Cardiac muscle cell (in vitro differentiated cells and primary cell): ENCODE results near the gene TTLL6. TPM values are rescaled to one million over a fixed set of nuclear protein-coding genes. Genes with fewer than 3 reads are reported as not detected.

Experiments used
- DNase-seq, 2 donors: peaks; one replicate each; pipeline versions ENCODE4 v3.0.0 to v3.0.0-alpha.2; 2010 to 2017; ENCODE audit warnings: low read depth in 1 of 2, low spot score in 1 of 2
- H3K27ac ChIP-seq: fragments of 200-600 bp; sonication (generic); 2 replicates; pipeline ENCODE4 v1.5.1; 2016
- H3K27me3 ChIP-seq: fragments of 200-600 bp; sonication (generic); 2 replicates; pipeline ENCODE4 v1.6.0; 2016; ENCODE audit warnings: control low read depth
- H3K36me3 ChIP-seq: fragments of 200-600 bp; sonication (generic); 2 replicates; pipeline ENCODE4 v1.5.1; 2016; ENCODE audit warnings: control low read depth
- H3K4me1 ChIP-seq: fragments of 200-600 bp; sonication (generic); 2 replicates; pipeline ENCODE4 v1.8.1; 2017; ENCODE audit warnings: low read depth, mild to moderate bottlenecking, mixed run types
- H3K4me3 ChIP-seq: fragments of 200-600 bp; sonication (generic); 2 replicates; pipeline ENCODE4 v1.5.1; 2016; ENCODE audit warnings: mild to moderate bottlenecking
- H3K9me3 ChIP-seq: fragments of 200-600 bp; sonication (generic); 2 replicates; pipeline ENCODE4 v1.5.1; 2017; ENCODE audit warnings: low read depth, mild to moderate bottlenecking, control low read depth
- polyA plus RNA-seq: library from polyadenylated mRNA; unstranded; fragments of >200 nt; fragmentation: Nextera tagmentation; extraction: Ambion mirVana; gene quantifications from 2 replicates; pipeline ENCODE4 v1.2.1, GENCODE V29; 2016
- total RNA-seq: library from RNA; depleted of rRNA; stranded (reverse); fragments of >200 nt; gene quantifications from 2 replicates; pipeline ENCODE4 v1.2.3, GENCODE V29; 2016
- TF ChIP-seq, protein P1 (sequence below): IDR thresholded peaks from 2 replicates; pipeline ENCODE4 v1.5.1; 2012; ENCODE audit warnings: low read depth, mild to moderate bottlenecking, low read length

Gene TTLL6
- total and polyA plus RNA-seq, 2 experiments from 2014 or later = 0.03 TPM; not detected in 1

- no peak for DNase-seq
- H3K9me3 ChIP-seq = no peaks in the 10 kb centered on the region
- no peak overlapping the region for H3K27ac ChIP-seq
- no peaks in the 10 kb centered on the region for H3K36me3 ChIP-seq
- TF ChIP-seq, protein P1, sequence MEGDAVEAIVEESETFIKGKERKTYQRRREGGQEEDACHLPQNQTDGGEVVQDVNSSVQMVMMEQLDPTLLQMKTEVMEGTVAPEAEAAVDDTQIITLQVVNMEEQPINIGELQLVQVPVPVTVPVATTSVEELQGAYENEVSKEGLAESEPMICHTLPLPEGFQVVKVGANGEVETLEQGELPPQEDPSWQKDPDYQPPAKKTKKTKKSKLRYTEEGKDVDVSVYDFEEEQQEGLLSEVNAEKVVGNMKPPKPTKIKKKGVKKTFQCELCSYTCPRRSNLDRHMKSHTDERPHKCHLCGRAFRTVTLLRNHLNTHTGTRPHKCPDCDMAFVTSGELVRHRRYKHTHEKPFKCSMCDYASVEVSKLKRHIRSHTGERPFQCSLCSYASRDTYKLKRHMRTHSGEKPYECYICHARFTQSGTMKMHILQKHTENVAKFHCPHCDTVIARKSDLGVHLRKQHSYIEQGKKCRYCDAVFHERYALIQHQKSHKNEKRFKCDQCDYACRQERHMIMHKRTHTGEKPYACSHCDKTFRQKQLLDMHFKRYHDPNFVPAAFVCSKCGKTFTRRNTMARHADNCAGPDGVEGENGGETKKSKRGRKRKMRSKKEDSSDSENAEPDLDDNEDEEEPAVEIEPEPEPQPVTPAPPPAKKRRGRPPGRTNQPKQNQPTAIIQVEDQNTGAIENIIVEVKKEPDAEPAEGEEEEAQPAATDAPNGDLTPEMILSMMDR = no peak
- no peak overlapping the region for H3K4me3 ChIP-seq
- no peaks in the 10 kb centered on the region for H3K4me1 ChIP-seq
- H3K27me3 ChIP-seq = peaks cover 67% of the 10 kb centered on the region
These were observed 24.8 kb downstream of the TTLL6 start for GRCh38 chr17:48792033-48792798.

DNA sequence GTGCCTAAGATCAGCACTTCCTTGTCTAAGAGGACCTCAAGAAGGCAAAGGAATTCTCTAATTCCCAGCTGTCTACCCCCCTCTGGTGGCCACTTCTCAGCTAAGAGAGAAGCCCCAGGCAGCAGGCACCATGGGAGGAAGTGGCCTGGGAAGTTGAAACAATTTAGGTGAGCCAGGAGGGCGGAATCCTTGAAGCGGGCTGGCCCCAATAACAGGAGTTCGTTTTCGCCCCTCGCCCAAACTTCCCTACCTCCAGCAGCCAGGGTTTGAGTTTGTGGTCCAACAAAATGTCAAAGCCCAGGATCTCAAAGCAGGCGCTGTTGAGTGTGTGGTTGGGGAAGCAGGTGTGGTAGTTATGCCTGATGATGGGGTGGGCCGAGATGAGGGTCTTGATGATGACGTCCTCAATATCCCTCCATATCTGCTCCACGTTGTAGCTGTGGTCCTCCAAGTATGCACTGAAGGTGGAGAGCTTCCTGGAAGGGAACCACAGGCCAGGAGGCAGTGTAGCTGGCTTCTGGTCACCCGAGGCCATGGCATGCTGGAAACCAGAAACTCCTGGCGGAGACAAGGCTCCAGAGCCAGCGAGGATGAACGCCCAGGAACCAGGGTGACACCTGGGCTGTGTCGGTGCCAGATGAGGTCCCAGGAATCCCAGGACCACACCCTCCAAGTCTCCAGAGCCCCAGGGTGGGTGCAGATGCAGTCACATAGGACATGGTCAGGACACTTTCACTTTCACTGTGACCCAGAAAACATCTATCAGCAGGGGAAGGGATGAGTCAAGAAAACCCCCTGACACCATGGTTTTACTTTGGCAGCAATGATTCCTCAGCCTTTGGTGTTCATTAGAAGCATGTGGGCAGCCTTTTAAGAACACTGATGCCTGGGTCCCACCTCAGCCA, 25.6 kb downstream of the TTLL6 start:
- no peaks in the 10 kb centered on the region for H3K36me3 ChIP-seq
- peak; percentile 87 to 88 for DNase-seq
- no peaks in the 10 kb centered on the region for H3K9me3 ChIP-seq
- TF ChIP-seq, protein P1 = peak; percentile 89
- no peak overlapping the region for H3K4me3 ChIP-seq
- H3K4me1 ChIP-seq = no peaks in the 10 kb centered on the region
- no peak overlapping the region for H3K27ac ChIP-seq
- peaks cover 70% of the 10 kb centered on the region for H3K27me3 ChIP-seq

GRCh38 chr17:48790607-48791127, 26.4 kb downstream of the TTLL6 start:
- Histone ChIP-seq H3K4me3 (no peak overlapping the region), H3K27me3 (peaks cover 71% of the 10 kb centered on the region)
- DNase-seq = no peak

GRCh38 chr17:48787828-48788227, 29.2 kb downstream of the TTLL6 start:
- TF ChIP-seq, protein P1 = no peak
- H3K27ac ChIP-seq = no peak overlapping the region
- H3K4me3 ChIP-seq = no peak overlapping the region
- no peaks in the 10 kb centered on the region for H3K36me3 ChIP-seq
- H3K4me1 ChIP-seq = no peaks in the 10 kb centered on the region
- peaks cover 69% of the 10 kb centered on the region for H3K27me3 ChIP-seq
- H3K9me3 ChIP-seq = no peaks in the 10 kb centered on the region
- no peak for DNase-seq

More at GRCh38 chr17:48790607-48791127, 26.4 kb downstream of the TTLL6 start:
- no peaks in the 10 kb centered on the region for H3K4me1 ChIP-seq
- no peaks in the 10 kb centered on the region for H3K36me3 ChIP-seq
- no peak overlapping the region for H3K27ac ChIP-seq
- H3K9me3 ChIP-seq = no peaks in the 10 kb centered on the region
- TF ChIP-seq, protein P1 = no peak

- DNase-seq = no peak
- TF ChIP-seq, protein P1 = no peak
- Histone ChIP-seq H3K9me3 (no peaks in the 10 kb centered on the region), H3K36me3 (no peaks in the 10 kb centered on the region), H3K4me3 (no peak overlapping the region), H3K27ac (no peak overlapping the region), H3K4me1 (no peaks in the 10 kb centered on the region), H3K27me3 (peaks cover 33% of the 10 kb centered on the region)
These were observed 37.6 kb downstream of the TTLL6 start for GRCh38 chr17:48779421-48779820.
